Hepatocyte (in vitro differentiated cells): ENCODE measurements around the gene TMEM255B.

Experiments
- CTCF ChIP-seq: fragments of 200-600 bp; sonication (generic); IDR thresholded peaks from 2 replicates; pipeline ENCODE4 v1.5.1; 2016; ENCODE audit warnings: antibody characterized with exemption, mild to moderate bottlenecking; ENCODE audit not compliant: poor library complexity
- EZH2 ChIP-seq: fragments of 200-600 bp; sonication (generic); IDR thresholded peaks from 2 replicates; pipeline ENCODE4 v1.6.1; 2016; ENCODE audit warnings: antibody characterized with exemption, mild to moderate bottlenecking, borderline replicate concordance

- no peak for TF ChIP-seq CTCF
- no peak for TF ChIP-seq EZH2
Measured at GRCh38 chr13:113785051-113786010, 26.3 kb downstream of the TMEM255B start.
